ENCODE results near the gene CERCAM.
A peak's percentile ranks its signal among the peaks of the same experiment; 100 is the strongest.

The CERCAM gene

DNA sequence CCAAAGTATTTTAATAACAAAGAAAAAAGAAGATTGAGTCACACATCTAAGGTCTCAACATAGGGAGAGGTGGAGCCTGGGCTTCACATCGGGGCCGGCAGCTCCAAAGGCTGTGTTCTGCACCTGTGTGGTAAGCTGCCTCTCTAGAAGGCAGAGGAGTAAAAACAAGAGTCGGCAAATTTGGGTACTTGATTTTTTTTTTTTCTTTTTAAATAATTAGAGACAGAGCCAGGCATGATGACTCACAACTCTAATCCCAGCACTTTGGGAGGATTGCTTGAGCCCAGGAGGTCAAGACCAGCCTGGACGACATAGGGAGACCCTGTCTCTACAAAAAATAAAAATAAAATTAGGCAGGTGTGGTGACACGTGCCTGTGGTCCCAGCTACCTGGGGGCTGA is 44.8 kb upstream of the CERCAM start:
- DNase-seq (ENCODE audit: low spot score): no peak
- H3K27ac ChIP-seq: peak overlapping the region; percentile 32
- POLR2A ChIA-PET (ENCODE audit: low non-redundant PET): no interaction called here
- TF ChIP-seq, protein P1, sequence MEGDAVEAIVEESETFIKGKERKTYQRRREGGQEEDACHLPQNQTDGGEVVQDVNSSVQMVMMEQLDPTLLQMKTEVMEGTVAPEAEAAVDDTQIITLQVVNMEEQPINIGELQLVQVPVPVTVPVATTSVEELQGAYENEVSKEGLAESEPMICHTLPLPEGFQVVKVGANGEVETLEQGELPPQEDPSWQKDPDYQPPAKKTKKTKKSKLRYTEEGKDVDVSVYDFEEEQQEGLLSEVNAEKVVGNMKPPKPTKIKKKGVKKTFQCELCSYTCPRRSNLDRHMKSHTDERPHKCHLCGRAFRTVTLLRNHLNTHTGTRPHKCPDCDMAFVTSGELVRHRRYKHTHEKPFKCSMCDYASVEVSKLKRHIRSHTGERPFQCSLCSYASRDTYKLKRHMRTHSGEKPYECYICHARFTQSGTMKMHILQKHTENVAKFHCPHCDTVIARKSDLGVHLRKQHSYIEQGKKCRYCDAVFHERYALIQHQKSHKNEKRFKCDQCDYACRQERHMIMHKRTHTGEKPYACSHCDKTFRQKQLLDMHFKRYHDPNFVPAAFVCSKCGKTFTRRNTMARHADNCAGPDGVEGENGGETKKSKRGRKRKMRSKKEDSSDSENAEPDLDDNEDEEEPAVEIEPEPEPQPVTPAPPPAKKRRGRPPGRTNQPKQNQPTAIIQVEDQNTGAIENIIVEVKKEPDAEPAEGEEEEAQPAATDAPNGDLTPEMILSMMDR (conservative IDR thresholded peaks at IDR 0.05; ENCODE audit: low read depth): no peak
- CTCF ChIA-PET: no interaction called here

DNA sequence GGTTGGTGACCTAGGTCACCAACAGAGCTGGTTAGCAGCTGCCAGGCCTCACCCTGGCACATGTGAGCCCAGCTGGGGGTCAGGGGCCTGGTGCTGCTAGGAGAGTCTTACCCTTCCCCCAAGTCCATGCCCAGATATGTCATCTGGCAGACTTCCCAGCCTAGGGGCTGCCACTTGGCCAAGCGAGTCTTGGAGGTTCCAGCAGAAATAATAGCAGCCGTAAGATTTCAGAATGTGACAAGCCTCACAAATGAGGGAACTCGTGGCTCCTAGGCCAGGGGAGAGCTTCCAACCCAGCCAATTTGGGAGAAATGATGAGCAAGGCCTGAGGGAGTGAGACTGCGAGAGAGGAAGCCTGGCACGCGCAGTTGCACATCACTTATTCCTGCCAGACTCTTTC is 38.4 kb upstream of the CERCAM start:
- DNase-seq (ENCODE audit: low spot score): no peak
- ChIA-PET POLR2A (ENCODE audit: low non-redundant PET) (interaction anchor here (0.5 kb wide), 1 partner anchor 381 kb away, joined by 4 read pairs; no protein-coding TSS in a partner anchor), CTCF (no interaction called here)
- TF ChIP-seq, protein P1 (conservative IDR thresholded peaks at IDR 0.05; ENCODE audit: low read depth): no peak
- H3K27ac ChIP-seq: peak overlapping the region; percentile 25

DNA sequence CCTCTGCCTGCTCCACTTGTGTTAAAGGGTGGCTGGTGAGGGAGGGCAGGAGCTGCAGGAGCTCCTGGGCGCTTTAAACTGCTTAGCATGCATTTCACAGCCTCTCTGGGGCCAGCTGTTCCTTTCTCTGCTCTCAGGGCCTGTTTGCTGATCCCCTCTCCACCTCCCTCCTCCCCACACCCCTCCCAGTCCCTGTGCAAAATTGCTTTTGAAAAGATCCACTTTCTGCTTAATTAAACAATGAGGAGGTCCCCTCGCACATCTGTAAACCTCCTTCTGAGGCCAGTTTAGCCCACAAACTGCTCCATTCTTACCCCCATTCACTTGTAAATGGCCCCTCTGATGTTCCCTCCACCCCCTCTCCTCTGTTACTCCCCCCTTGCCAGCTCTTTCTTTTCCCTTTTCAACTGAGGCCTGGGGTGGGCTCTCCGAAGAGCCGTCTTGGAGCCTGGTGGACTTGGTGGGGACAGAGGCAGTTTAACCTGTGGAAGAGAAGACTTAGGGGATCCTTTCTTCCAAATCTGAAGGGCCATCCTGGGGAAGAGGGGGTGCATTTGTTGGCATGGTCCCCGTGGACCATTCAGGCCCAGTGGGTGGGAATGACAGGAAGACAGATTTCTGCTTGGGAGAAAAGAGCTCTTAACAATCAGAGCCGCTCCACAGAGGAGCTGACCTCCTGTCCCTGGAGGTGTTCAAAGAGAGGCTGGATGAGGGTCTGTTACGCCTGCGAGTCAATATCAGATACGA is 37.5 kb upstream of the CERCAM start:
- TF ChIP-seq, protein P1 (conservative IDR thresholded peaks at IDR 0.05; ENCODE audit: low read depth): no peak
- H3K27ac ChIP-seq: peak overlapping the region; percentile 25
- ChIA-PET CTCF (interaction anchor here (0.9 to 1.4 kb wide), 3 partner anchors 41 to 90 kb away, joined by 3 to 8 read pairs (median 3); no protein-coding TSS in a partner anchor), POLR2A (ENCODE audit: low non-redundant PET) (interaction anchor here (0.5 to 0.9 kb wide), 2 partner anchors 11 to 380 kb away, joined by 3 to 4 read pairs; no protein-coding TSS in a partner anchor)
- DNase-seq (ENCODE audit: low spot score): no peak

DNA sequence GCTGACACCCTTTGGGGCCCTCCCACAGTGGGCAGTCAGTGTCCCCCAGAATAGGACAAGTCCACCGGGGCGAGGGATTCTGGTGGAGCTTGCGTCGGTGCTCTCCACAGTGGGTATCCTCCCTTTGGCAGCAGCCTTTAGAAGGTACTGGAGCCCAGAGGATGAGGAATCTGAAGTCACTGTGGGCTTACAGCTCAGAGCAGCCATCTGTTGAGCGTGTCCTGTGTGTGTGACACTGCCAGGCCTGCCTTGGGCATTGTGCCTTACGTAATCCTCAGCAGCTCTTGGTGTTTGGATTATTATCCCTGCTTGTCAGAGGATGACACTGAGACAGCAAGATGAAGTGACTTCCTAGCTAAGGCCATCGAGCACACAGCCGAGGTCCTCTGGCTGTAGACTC is 36.9 kb upstream of the CERCAM start:
- POLR2A ChIA-PET (ENCODE audit: low non-redundant PET): interaction anchor here (0.9 kb wide), 1 partner anchor 10 kb away, joined by 3 read pairs; no protein-coding TSS in a partner anchor
- CTCF ChIA-PET: interaction anchor here (1.1 to 1.4 kb wide), 2 partner anchors 42 to 89 kb away, joined by 3 to 8 read pairs; no protein-coding TSS in a partner anchor
- TF ChIP-seq, protein P1 (conservative IDR thresholded peaks at IDR 0.05; ENCODE audit: low read depth): no peak
- DNase-seq (ENCODE audit: low spot score): no peak
- H3K27ac ChIP-seq: peak overlapping the region; percentile 2; the same call in 1 of the 2 replicates

DNA sequence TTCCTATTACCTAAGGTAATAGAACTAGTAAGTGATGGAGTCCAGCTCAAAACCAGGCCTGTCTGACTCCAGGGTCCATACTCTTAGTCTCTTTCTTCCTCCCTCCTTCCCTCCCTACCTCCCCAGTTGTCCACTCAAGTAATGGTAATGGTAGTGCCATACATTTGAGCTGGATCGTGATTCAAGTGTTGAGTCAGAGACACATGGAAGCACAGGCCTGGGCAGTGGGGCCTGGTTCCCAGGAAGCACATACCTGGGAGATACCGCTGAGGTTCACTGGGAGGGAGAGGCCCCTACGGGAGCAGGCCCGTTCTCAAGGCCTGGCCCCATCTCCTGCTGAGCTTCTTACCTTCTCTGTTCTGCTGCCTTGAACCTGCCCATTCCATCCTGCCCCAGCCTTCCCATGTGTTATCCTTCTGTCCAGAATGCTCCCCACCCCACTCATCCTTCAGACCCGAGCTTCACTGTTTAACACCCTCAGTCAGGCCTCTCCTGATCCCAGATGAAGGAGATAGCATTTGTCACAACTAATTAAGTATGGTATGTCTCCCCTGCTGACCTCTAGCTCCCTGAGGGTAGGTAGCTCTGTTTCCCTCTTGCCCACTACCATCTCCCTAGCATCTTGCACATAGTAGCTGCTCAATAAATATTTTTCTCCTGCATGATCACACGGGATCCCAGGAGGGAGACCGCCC is 35.7 kb upstream of the CERCAM start:
- CTCF ChIA-PET: no interaction called here
- DNase-seq (ENCODE audit: low spot score): no peak
- TF ChIP-seq, protein P1 (conservative IDR thresholded peaks at IDR 0.05; ENCODE audit: low read depth): no peak
- no peak overlapping the region for H3K27ac ChIP-seq
- POLR2A ChIA-PET (ENCODE audit: low non-redundant PET): no interaction called here
